LNCAP (cell line): ENCODE results near the gene GNPDA1.

Experiments used
- CTCF ChIP-seq: fragments of 450-650 bp; IDR thresholded peaks from 2 replicates; pipeline ENCODE4 v1.5.1; 2017; ENCODE audit warnings: mild to moderate bottlenecking

GNPDA1 gene

GRCh38 chr5:142024771-142025304 is 12.0 kb upstream of the GNPDA1 start:
- TF ChIP-seq CTCF: no peak

DNA sequence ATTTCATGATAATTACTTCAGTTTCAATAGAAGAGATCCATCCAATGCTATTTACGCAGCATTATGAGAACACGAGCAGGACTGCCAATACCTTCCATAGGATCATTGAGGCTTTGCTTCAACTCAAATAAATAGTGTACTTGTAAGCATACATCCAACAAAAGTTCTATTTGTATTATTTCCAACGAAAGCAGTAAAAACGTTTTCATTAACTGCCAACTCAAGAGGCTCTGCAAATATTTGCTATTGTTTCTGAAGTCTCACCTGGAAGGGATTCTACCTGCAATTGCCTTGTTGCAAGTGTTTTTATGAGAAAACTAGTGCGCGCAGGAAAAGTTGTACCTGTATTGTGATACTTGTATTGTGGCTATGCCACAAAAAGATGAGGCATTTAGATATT is 11.0 kb upstream of the GNPDA1 start:
- no peak for TF ChIP-seq CTCF

- no peak for TF ChIP-seq CTCF
These were observed 7.4 kb upstream of the GNPDA1 start for GRCh38 chr5:142020122-142020659.

- TF ChIP-seq CTCF: no peak
These were observed 5.1 kb upstream of the GNPDA1 start for GRCh38 chr5:142017832-142018427.

- no peak for TF ChIP-seq CTCF
These were observed 3.7 kb upstream of the GNPDA1 start for GRCh38 chr5:142016556-142016955.

- TF ChIP-seq CTCF: no peak
These were observed 3.1 kb upstream of the GNPDA1 start for GRCh38 chr5:142015781-142016533.

- peak; percentile 69 for TF ChIP-seq CTCF
These were observed 2.2 kb upstream of the GNPDA1 start for GRCh38 chr5:142014911-142015584.
